ENCODE measurements around the gene CAV2.

The CAV2 gene

GRCh38 chr7:116551692-116552091 lies 52.2 kb downstream of the CAV2 start:
- no peak for DNase-seq

- DNase-seq, result no peak
Observed at GRCh38 chr7:116552602-116553001, 53.1 kb downstream of the CAV2 start.

GRCh38 chr7:116553168-116553964 lies 53.8 kb downstream of the CAV2 start:
- DNase-seq, result no peak

DNA sequence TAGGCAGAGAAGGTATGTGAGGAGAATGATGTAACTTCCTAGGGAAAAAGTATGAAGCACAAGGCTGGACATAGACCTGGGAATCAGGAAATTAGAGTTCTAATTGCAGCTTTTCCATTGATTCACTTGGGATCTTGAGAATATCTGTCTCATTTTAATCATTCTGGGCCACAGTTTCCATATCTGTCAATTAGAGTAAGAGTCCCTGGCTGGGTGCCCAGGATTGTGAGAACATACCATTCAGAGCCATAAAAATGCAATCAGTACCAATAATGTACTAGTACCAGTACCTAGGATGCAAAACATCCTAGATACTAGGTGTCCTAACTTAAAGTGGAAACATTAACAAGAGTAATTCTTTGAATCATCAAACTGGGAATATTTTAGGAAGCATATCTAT lies 54.9 kb downstream of the CAV2 start:
- no peak for DNase-seq

GRCh38 chr7:116554911-116555310 lies 55.4 kb downstream of the CAV2 start:
- DNase-seq, result no peak

GRCh38 chr7:116557066-116557585 lies 57.6 kb downstream of the CAV2 start:
- DNase-seq, result no peak

GRCh38 chr7:116557901-116558300 lies 58.4 kb downstream of the CAV2 start:
- DNase-seq, result no peak

Data from GDM1 (cell line).